Hepatocyte (in vitro differentiated cells): ENCODE results near the gene GPR141. TPM values are rescaled to one million over a fixed set of nuclear protein-coding genes. Genes with fewer than 3 reads are reported as not detected.

Experiments
- DNase-seq: peaks from one replicate; pipeline ENCODE4 v3.0.0-alpha.2; 2016; ENCODE audit warnings: low spot score
- H2AFZ ChIP-seq: fragments of 200-600 bp; sonication (generic); 2 replicates; pipeline ENCODE4 v1.6.0; 2016; ENCODE audit warnings: antibody characterized with exemption, mild to moderate bottlenecking
- H3K27ac ChIP-seq: fragments of 200-600 bp; sonication (generic); 2 replicates; pipeline ENCODE4 v1.5.1; 2016; ENCODE audit warnings: mild to moderate bottlenecking
- H3K27me3 ChIP-seq: fragments of 200-600 bp; sonication (generic); 2 replicates; pipeline ENCODE4 v1.6.1; 2016
- H3K36me3 ChIP-seq: fragments of 200-600 bp; sonication (generic); replicated peaks from 2 replicates; pipeline ENCODE4 v1.5.1; 2016; ENCODE audit warnings: low read depth; ENCODE audit not compliant: insufficient read depth
- H3K4me1 ChIP-seq: fragments of 200-600 bp; sonication (generic); 2 replicates; pipeline ENCODE4 v1.5.1; 2016; ENCODE audit warnings: mild to moderate bottlenecking, moderate library complexity; ENCODE audit not compliant: insufficient read depth
- H3K4me2 ChIP-seq: fragments of 200-600 bp; sonication (generic); 2 replicates; pipeline ENCODE4 v1.6.0; 2016
- H3K4me3 ChIP-seq: fragments of 200-600 bp; sonication (generic); 2 replicates; pipeline ENCODE4 v1.5.1; 2016; ENCODE audit warnings: mild to moderate bottlenecking
- H3K79me2 ChIP-seq: fragments of 200-600 bp; sonication (generic); 2 replicates; pipeline ENCODE4 v1.6.0; 2017; ENCODE audit warnings: mild to moderate bottlenecking
- H3K9me2 ChIP-seq: fragments of 200-600 bp; sonication (generic); replicated peaks from 2 replicates; pipeline ENCODE4 v1.6.0; 2017; ENCODE audit warnings: mild to moderate bottlenecking; ENCODE audit not compliant: insufficient read depth
- H3K9me3 ChIP-seq: fragments of 200-600 bp; sonication (generic); 2 replicates; pipeline ENCODE4 v1.5.1; 2016; ENCODE audit warnings: low read depth, mild to moderate bottlenecking
- H4K20me1 ChIP-seq: fragments of 200-600 bp; sonication (generic); 2 replicates; pipeline ENCODE4 v1.6.0; 2016; ENCODE audit warnings: mild to moderate bottlenecking; ENCODE audit not compliant: insufficient read depth, poor library complexity, severe bottlenecking
- CTCF ChIP-seq: fragments of 200-600 bp; sonication (generic); IDR thresholded peaks from 2 replicates; pipeline ENCODE4 v1.5.1; 2016; ENCODE audit warnings: antibody characterized with exemption, mild to moderate bottlenecking; ENCODE audit not compliant: poor library complexity
- EZH2 ChIP-seq: fragments of 200-600 bp; sonication (generic); IDR thresholded peaks from 2 replicates; pipeline ENCODE4 v1.6.1; 2016; ENCODE audit warnings: antibody characterized with exemption, mild to moderate bottlenecking, borderline replicate concordance
- EZH2phosphoT487 ChIP-seq: fragments of 200-600 bp; sonication (generic); IDR thresholded peaks from one replicate; pipeline ENCODE4 v1.6.1; 2018; ENCODE audit warnings: antibody characterized with exemption, mild to moderate bottlenecking, low read depth, moderate library complexity; ENCODE audit not compliant: unreplicated experiment, severe bottlenecking
- WGBS: methylation state at CpG from one replicate; pipeline ENCODE4 v1.1.6; 2016; ENCODE audit warnings: low lambda C conversion rate; ENCODE audit errors: missing lambda C conversion rate; 5-methylcytosine and 5-hydroxymethylcytosine counted together
- polyA plus RNA-seq: library from polyadenylated mRNA; unstranded; fragments of >200 nt; fragmentation: Nextera tagmentation; extraction: Ambion mirVana; gene quantifications from 2 replicates; pipeline ENCODE4 v1.2.1, GENCODE V29; 2016
- total RNA-seq: library from RNA; depleted of rRNA; stranded (reverse); fragments of >200 nt; gene quantifications from 2 replicates; pipeline ENCODE4 v1.2.3, GENCODE V29; 2014

The GPR141 gene
- total and polyA plus RNA-seq, 2 experiments from 2014 or later, result not detected

GRCh38 chr7:37765872-37766525, 82.4 kb downstream of the GPR141 start:
- no peak overlapping the region for H3K4me2 ChIP-seq
- 88% methylated on average over 6 of the region's 6 CpGs for WGBS
- H3K4me3 ChIP-seq, result no peak overlapping the region
- H3K27ac ChIP-seq, result no peak overlapping the region
- H4K20me1 ChIP-seq, result no peaks in the 10 kb centered on the region
- H3K79me2 ChIP-seq, result no peaks in the 10 kb centered on the region
- TF ChIP-seq CTCF (no peak), EZH2 (no peak), EZH2phosphoT487 (no peak)
- no peak for DNase-seq
- no peaks in the 10 kb centered on the region for H3K9me2 ChIP-seq
- no peaks in the 10 kb centered on the region for H3K4me1 ChIP-seq
- no peaks in the 10 kb centered on the region for H3K27me3 ChIP-seq
- no peaks in the 10 kb centered on the region for H3K36me3 ChIP-seq
- H2AFZ ChIP-seq, result no peak overlapping the region
- no peaks in the 10 kb centered on the region for H3K9me3 ChIP-seq

- Histone ChIP-seq H3K9me2 (no peaks in the 10 kb centered on the region), H3K4me2 (no peak overlapping the region), H3K79me2 (no peaks in the 10 kb centered on the region), H3K9me3 (no peaks in the 10 kb centered on the region), H4K20me1 (no peaks in the 10 kb centered on the region), H3K27me3 (no peaks in the 10 kb centered on the region), H2AFZ (no peak overlapping the region), H3K36me3 (no peaks in the 10 kb centered on the region), H3K27ac (no peak overlapping the region), H3K4me1 (no peaks in the 10 kb centered on the region), H3K4me3 (no peak overlapping the region)
- DNase-seq, result no peak
- no peak for TF ChIP-seq EZH2
- TF ChIP-seq CTCF, result no peak
- TF ChIP-seq EZH2phosphoT487, result no peak
- WGBS, result 90% methylated on average over 1 of the region's 1 CpG
These were observed 85.0 kb downstream of the GPR141 start for GRCh38 chr7:37768611-37769010.

- DNase-seq, result no peak
- Histone ChIP-seq H3K27me3 (no peaks in the 10 kb centered on the region), H3K4me1 (no peaks in the 10 kb centered on the region), H3K4me3 (no peak overlapping the region), H3K79me2 (no peaks in the 10 kb centered on the region), H3K36me3 (no peaks in the 10 kb centered on the region), H3K27ac (no peak overlapping the region), H3K4me2 (no peak overlapping the region), H2AFZ (no peak overlapping the region), H4K20me1 (no peaks in the 10 kb centered on the region), H3K9me2 (no peaks in the 10 kb centered on the region), H3K9me3 (no peaks in the 10 kb centered on the region)
- no peak for TF ChIP-seq EZH2phosphoT487
- TF ChIP-seq CTCF, result no peak
- TF ChIP-seq EZH2, result no peak
- 71% methylated on average over 1 of the region's 1 CpG for WGBS
These were observed 85.7 kb downstream of the GPR141 start for GRCh38 chr7:37769291-37769690.

- no peak for TF ChIP-seq CTCF
- no peak for TF ChIP-seq EZH2phosphoT487
- TF ChIP-seq EZH2, result no peak
- Histone ChIP-seq H3K4me3 (no peak overlapping the region), H4K20me1 (no peaks in the 10 kb centered on the region), H3K9me2 (no peaks in the 10 kb centered on the region), H3K27me3 (no peaks in the 10 kb centered on the region), H3K4me1 (no peaks in the 10 kb centered on the region), H3K9me3 (no peaks in the 10 kb centered on the region), H3K79me2 (no peaks in the 10 kb centered on the region), H3K4me2 (no peak overlapping the region), H2AFZ (no peak overlapping the region), H3K36me3 (no peaks in the 10 kb centered on the region), H3K27ac (no peak overlapping the region)
- 89% methylated on average over 3 of the region's 3 CpGs for WGBS
- DNase-seq, result no peak
These were observed 86.2 kb downstream of the GPR141 start for GRCh38 chr7:37769726-37770125.
